Amniotic epithelial cell (primary cell): Measurements from ENCODE around the gene LRIG3.

Experiments
- DNase-seq: peaks from one replicate; pipeline ENCODE4 v3.0.0-alpha.2; 2010; ENCODE audit warnings: low read depth

Gene LRIG3

GRCh38 chr12:58932806-58933681 is 12.7 kb upstream of the LRIG3 start:
- no peak for DNase-seq

GRCh38 chr12:58931518-58931917 is 11.2 kb upstream of the LRIG3 start:
- no peak for DNase-seq

- peak; percentile 37 for DNase-seq
Observed at GRCh38 chr12:58930770-58931324, 10.5 kb upstream of the LRIG3 start.

GRCh38 chr12:58927120-58927519 is 6.8 kb upstream of the LRIG3 start:
- DNase-seq = no peak

GRCh38 chr12:58926586-58926985 is 6.3 kb upstream of the LRIG3 start:
- no peak for DNase-seq

GRCh38 chr12:58925751-58926150 is 5.4 kb upstream of the LRIG3 start:
- DNase-seq = no peak

GRCh38 chr12:58925111-58925611 is 4.9 kb upstream of the LRIG3 start:
- peak; percentile 87 for DNase-seq

- DNase-seq = no peak
Observed at GRCh38 chr12:58924652-58925051, 4.3 kb upstream of the LRIG3 start.

- no peak for DNase-seq
Observed at GRCh38 chr12:58923781-58924180, 3.5 kb upstream of the LRIG3 start.

- DNase-seq = peak; percentile 64
Observed at GRCh38 chr12:58922849-58923248, 2.5 kb upstream of the LRIG3 start.

GRCh38 chr12:58920961-58921861 is 907 bp upstream of the LRIG3 start:
- no peak for DNase-seq

- peak; percentile 59 for DNase-seq
Observed at GRCh38 chr12:58919231-58920101, 838 bp downstream of the LRIG3 start.

- no peak for DNase-seq
Observed at GRCh38 chr12:58918469-58918844, 1.8 kb downstream of the LRIG3 start.

GRCh38 chr12:58917699-58918468 is 2.4 kb downstream of the LRIG3 start:
- DNase-seq = no peak

GRCh38 chr12:58916921-58917511 is 3.3 kb downstream of the LRIG3 start:
- DNase-seq = peak; percentile 62

GRCh38 chr12:58916161-58916621 is 4.1 kb downstream of the LRIG3 start:
- DNase-seq = no peak

GRCh38 chr12:58915634-58916033 is 4.7 kb downstream of the LRIG3 start:
- DNase-seq = peak; percentile 73

GRCh38 chr12:58915037-58915436 is 5.3 kb downstream of the LRIG3 start:
- no peak for DNase-seq

GRCh38 chr12:58914457-58914856 is 5.8 kb downstream of the LRIG3 start:
- DNase-seq = no peak

- no peak for DNase-seq
Observed at GRCh38 chr12:58907391-58907790, 12.9 kb downstream of the LRIG3 start.
